CD8-positive, alpha-beta memory T cell (primary cell): ENCODE measurements around the gene GCK. TPM values are rescaled to one million over a fixed set of nuclear protein-coding genes. Genes with fewer than 3 reads are reported as not detected.
A peak's percentile ranks its signal among the peaks of the same experiment; 100 is the strongest.

Experiments
- CTCF ChIA-PET: fragments of 350-600 bp; sonication (Branson Sonifier 250); formaldehyde crosslinking; loops from one replicate; lab custom pipeline; 2021; ENCODE audit warnings: antibody characterized with exemption; lab: Charles Lee
- POLR2A ChIA-PET: fragments of 350-600 bp; sonication (Branson Sonifier 250); formaldehyde crosslinking; loops from one replicate; lab custom pipeline; 2021; ENCODE audit warnings: antibody characterized with exemption; lab: Charles Lee
- DNase-seq, 5 donors: peaks; one replicate each; pipeline versions ENCODE4 v3.0.0 to v3.0.0-alpha.2; 2020 to 2022; ENCODE audit warnings: mixed read lengths in 1 of 5
- H3K27ac ChIP-seq: one replicate; pipeline ENCODE4 v1.7.0; 2013; ENCODE audit warnings: low read depth, mild to moderate bottlenecking, low read length, moderate library complexity
- H3K27me3 ChIP-seq: 2 replicates; pipeline ENCODE4 v1.7.0; 2013; ENCODE audit warnings: low read length, mild to moderate bottlenecking; ENCODE audit not compliant: insufficient read depth, poor library complexity, severe bottlenecking
- H3K36me3 ChIP-seq: 2 replicates; pipeline ENCODE4 v1.7.0; 2013; ENCODE audit warnings: mild to moderate bottlenecking, low read length, moderate library complexity; ENCODE audit not compliant: insufficient read depth
- H3K4me1 ChIP-seq: 2 replicates; pipeline ENCODE4 v1.7.0; 2013; ENCODE audit warnings: mild to moderate bottlenecking, low read length, moderate library complexity; ENCODE audit not compliant: insufficient read depth
- H3K4me3 ChIP-seq: 2 replicates; pipeline ENCODE4 v1.7.0; 2013; ENCODE audit warnings: mild to moderate bottlenecking, low read length
- H3K9me3 ChIP-seq: 2 replicates; pipeline ENCODE4 v1.7.0; 2013; ENCODE audit warnings: mild to moderate bottlenecking, low read length
- H3K27ac Mint-ChIP-seq, 8 donors: one replicate each; pipeline ENCODE4 v1.8.0; 2020 to 2021; ENCODE audit warnings: mixed read lengths in 8 of 8, mild to moderate bottlenecking in 6 of 8, inconsistent platforms in 3 of 8, moderate library complexity in 3 of 8
- H3K27me3 Mint-ChIP-seq, 2 donors: one replicate each; pipeline ENCODE4 v1.8.0; 2020 to 2021; ENCODE audit warnings: mixed read lengths in 2 of 2, mild to moderate bottlenecking in 1 of 2, moderate library complexity in 1 of 2
- H3K36me3 Mint-ChIP-seq, 3 donors: one replicate each; pipeline ENCODE4 v1.8.0; 2020 to 2021; ENCODE audit warnings: mixed read lengths in 3 of 3, inconsistent platforms in 1 of 3, mild to moderate bottlenecking in 1 of 3
- H3K4me1 Mint-ChIP-seq, 3 donors: one replicate each; pipeline ENCODE4 v1.8.0; 2020 to 2021; ENCODE audit warnings: mixed read lengths in 3 of 3, inconsistent platforms in 1 of 3, mild to moderate bottlenecking in 1 of 3
- H3K4me3 Mint-ChIP-seq, 7 donors: one replicate each; pipeline ENCODE4 v1.8.0; 2020 to 2021; ENCODE audit warnings: mixed read lengths in 7 of 7, mild to moderate bottlenecking in 6 of 7, moderate library complexity in 4 of 7, inconsistent platforms in 2 of 7
- H3K9me3 Mint-ChIP-seq, 5 donors: one replicate each; pipeline ENCODE4 v1.8.0; 2020 to 2022; ENCODE audit warnings: mixed read lengths in 5 of 5, mild to moderate bottlenecking in 3 of 5, moderate library complexity in 2 of 5, inconsistent platforms in 1 of 5
- polyA plus RNA-seq: library from polyadenylated mRNA; unstranded; fragments of 300-500 nt; fragmentation: Illumina TruSeq; gene quantifications from one replicate; pipeline ENCODE4 v1.2.3, GENCODE V29; 2021
- total RNA-seq, 2 experiments: library from RNA; stranded (reverse); gene quantifications; one replicate each; pipeline ENCODE4 v1.2.3, GENCODE V29; 2021

GCK gene
- total and polyA plus RNA-seq, 3 experiments from 2014 or later, result 0.46 to 1.8 (median 1.0) TPM

DNA sequence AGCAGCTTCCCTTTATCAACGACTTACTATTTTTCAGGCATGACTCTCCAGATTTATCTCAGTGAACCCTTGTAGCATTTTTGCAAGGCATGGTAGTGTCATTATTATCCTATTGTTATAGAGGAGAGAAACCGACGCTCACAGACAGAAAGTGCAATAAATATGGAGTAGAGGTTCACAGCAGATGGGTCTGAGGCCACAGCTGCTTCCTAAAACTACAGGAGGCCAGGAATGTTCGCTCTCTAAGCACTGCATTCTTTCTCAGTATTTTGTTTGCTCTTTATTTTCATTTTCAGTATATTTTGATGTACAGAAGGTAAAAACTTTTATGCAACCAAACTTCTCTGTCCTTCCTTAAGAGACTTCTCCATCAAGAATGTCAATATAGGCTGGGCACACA is 89.6 kb downstream of the GCK start:
- H3K27ac ChIP-seq, result no peak overlapping the region
- Mint-ChIP-seq H3K36me3 (no peaks in the 10 kb centered on the region), H3K27me3 (peaks cover 16 to 18% of the 10 kb centered on the region in 2 donors), H3K27ac (no peak overlapping the region), H3K4me3 (no peak overlapping the region), H3K4me1 (peaks cover 0 to 3% (median 0%) of the 10 kb centered on the region in 3 donors), H3K9me3 (no peaks in the 10 kb centered on the region)
- H3K9me3 ChIP-seq, result no peaks in the 10 kb centered on the region
- POLR2A ChIA-PET, result no interaction called here
- H3K4me1 ChIP-seq, result no peaks in the 10 kb centered on the region
- DNase-seq, result no peak
- CTCF ChIA-PET, result no interaction called here
- H3K4me3 ChIP-seq, result no peak overlapping the region
- H3K36me3 ChIP-seq, result no peaks in the 10 kb centered on the region
- peaks cover 3% of the 10 kb centered on the region for H3K27me3 ChIP-seq

GRCh38 chr7:44098092-44099068 is 90.9 kb downstream of the GCK start:
- Mint-ChIP-seq H3K4me1 (peaks cover 0 to 2% (median 0%) of the 10 kb centered on the region in 3 donors), H3K27me3 (peaks cover 14 to 16% of the 10 kb centered on the region in 2 donors), H3K4me3 (no peak overlapping the region), H3K36me3 (no peaks in the 10 kb centered on the region), H3K27ac (no peak overlapping the region), H3K9me3 (no peaks in the 10 kb centered on the region)
- ChIA-PET CTCF (no interaction called here), POLR2A (no interaction called here)
- H3K27ac ChIP-seq, result no peak overlapping the region
- H3K4me3 ChIP-seq, result no peak overlapping the region
- H3K9me3 ChIP-seq, result no peaks in the 10 kb centered on the region
- no peaks in the 10 kb centered on the region for H3K27me3 ChIP-seq
- H3K36me3 ChIP-seq, result no peaks in the 10 kb centered on the region
- no peak for DNase-seq
- H3K4me1 ChIP-seq, result no peaks in the 10 kb centered on the region

GRCh38 chr7:44097064-44097932 is 91.9 kb downstream of the GCK start:
- no peaks in the 10 kb centered on the region for H3K36me3 Mint-ChIP-seq
- H3K27ac Mint-ChIP-seq, result no peak overlapping the region
- Histone ChIP-seq H3K4me1 (no peaks in the 10 kb centered on the region), H3K27ac (no peak overlapping the region), H3K36me3 (no peaks in the 10 kb centered on the region), H3K27me3 (no peaks in the 10 kb centered on the region), H3K4me3 (no peak overlapping the region), H3K9me3 (no peaks in the 10 kb centered on the region)
- peaks cover 3 to 9% of the 10 kb centered on the region in 2 donors for H3K27me3 Mint-ChIP-seq
- H3K4me3 Mint-ChIP-seq, result no peak overlapping the region
- ChIA-PET POLR2A (no interaction called here), CTCF (no interaction called here)
- no peaks in the 10 kb centered on the region for H3K4me1 Mint-ChIP-seq
- no peak for DNase-seq
- no peaks in the 10 kb centered on the region for H3K9me3 Mint-ChIP-seq

DNA sequence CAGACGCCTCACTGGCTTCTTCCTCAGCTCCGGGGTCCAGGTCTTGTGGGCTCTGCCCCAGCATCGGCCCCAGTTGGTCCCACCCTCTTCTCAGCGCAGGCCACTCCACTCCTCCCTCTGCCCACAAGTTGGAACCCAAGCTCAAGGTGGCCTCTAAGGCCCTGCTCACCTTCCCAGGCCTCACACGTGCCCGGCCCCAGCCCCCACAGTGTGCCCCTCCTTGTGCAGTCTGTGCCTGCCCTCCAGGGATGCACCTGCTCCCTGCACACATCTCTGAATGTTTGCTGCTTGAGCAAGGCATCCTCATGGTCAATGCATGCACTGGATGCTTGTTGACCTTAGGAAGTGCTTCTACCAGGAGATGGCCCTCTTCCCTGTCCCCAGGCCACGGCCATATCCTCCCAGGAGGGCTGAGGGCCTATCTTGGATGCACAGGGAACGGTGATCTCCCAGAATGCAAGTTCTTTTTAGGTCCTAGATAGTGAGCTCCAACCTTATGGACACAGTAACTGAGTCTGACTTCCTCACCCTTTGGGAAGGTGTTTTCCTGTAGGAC is 92.8 kb downstream of the GCK start:
- Histone ChIP-seq H3K4me3 (no peak overlapping the region), H3K9me3 (no peaks in the 10 kb centered on the region), H3K27me3 (no peaks in the 10 kb centered on the region), H3K4me1 (no peaks in the 10 kb centered on the region), H3K27ac (no peak overlapping the region), H3K36me3 (no peaks in the 10 kb centered on the region)
- Mint-ChIP-seq H3K27me3 (peaks cover 0 to 8% of the 10 kb centered on the region in 2 donors), H3K4me3 (no peak overlapping the region), H3K27ac (no peak overlapping the region), H3K4me1 (no peaks in the 10 kb centered on the region), H3K36me3 (no peaks in the 10 kb centered on the region), H3K9me3 (no peaks in the 10 kb centered on the region)
- ChIA-PET CTCF (no interaction called here), POLR2A (no interaction called here)
- no peak for DNase-seq

DNA sequence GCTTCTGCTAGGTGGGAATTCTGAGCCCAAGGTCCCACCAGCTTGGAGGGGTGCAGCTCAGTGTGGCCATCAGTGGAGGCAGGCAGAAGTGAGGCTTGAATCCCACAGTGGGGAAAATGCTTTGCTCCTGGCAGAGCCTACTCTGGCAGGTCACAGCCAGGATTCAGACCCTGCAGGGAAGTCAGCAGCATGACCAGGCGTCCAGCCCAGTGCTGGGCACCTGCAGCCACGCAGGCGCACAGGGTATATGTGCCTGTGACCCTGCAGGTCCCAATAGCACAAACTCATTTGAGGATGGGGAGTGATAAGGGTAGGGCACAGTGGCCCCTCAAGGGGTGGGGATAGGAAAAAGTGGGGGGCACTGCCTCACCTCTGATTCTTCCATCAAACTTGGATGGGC is 93.5 kb downstream of the GCK start:
- no peak overlapping the region for H3K27ac Mint-ChIP-seq
- H3K4me1 Mint-ChIP-seq, result no peaks in the 10 kb centered on the region
- H3K27ac ChIP-seq, result no peak overlapping the region
- no peak overlapping the region for H3K4me3 Mint-ChIP-seq
- no peak overlapping the region for H3K4me3 ChIP-seq
- no peaks in the 10 kb centered on the region for H3K36me3 ChIP-seq
- no peaks in the 10 kb centered on the region for H3K4me1 ChIP-seq
- H3K36me3 Mint-ChIP-seq, result no peaks in the 10 kb centered on the region
- no peaks in the 10 kb centered on the region for H3K27me3 ChIP-seq
- POLR2A ChIA-PET, result no interaction called here
- no peak for DNase-seq
- no peaks in the 10 kb centered on the region for H3K9me3 ChIP-seq
- peaks cover 2 to 8% of the 10 kb centered on the region in 2 donors for H3K27me3 Mint-ChIP-seq
- CTCF ChIA-PET, result no interaction called here
- H3K9me3 Mint-ChIP-seq, result no peaks in the 10 kb centered on the region

DNA sequence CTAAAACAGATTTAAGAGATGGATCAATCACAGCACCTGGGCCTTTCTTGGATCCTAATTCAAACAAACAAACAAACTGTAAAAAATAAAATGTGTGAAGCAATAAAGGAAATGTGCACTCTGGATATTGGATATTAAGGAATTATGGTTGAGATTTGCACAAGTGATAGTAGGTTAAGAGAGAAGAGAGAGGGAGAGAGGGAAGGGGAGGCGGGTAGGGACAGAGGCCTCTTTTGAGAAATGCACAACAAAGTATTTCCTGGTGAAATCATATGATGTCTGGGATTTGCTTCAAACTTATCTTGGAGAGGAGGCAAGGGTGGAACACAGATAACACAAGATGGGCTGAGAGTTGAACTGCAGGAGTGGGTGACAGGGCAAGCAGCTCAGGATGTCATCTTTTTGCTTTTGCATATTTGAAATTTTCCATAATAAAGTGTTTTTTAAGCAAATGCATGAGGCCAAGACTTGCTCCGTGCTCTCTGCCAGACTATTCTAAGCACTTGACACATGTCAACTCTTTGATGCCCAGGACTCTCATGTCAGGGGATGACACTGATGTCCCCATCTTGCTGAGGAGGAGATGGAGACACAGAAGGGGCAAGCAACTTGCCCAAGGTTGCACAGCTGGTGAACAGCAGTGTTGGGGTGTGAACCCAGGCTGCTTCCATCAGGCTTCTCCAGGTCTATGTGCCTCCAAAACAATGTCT is 94.2 kb downstream of the GCK start:
- Mint-ChIP-seq H3K9me3 (no peaks in the 10 kb centered on the region), H3K27me3 (peaks cover 4 to 8% of the 10 kb centered on the region in 2 donors), H3K27ac (peak overlapping the region in 1 of 8 donors; percentile 64), H3K4me3 (no peak overlapping the region), H3K4me1 (no peaks in the 10 kb centered on the region), H3K36me3 (no peaks in the 10 kb centered on the region)
- Histone ChIP-seq H3K27ac (no peak overlapping the region), H3K4me3 (no peak overlapping the region), H3K9me3 (no peaks in the 10 kb centered on the region), H3K4me1 (no peaks in the 10 kb centered on the region), H3K36me3 (no peaks in the 10 kb centered on the region), H3K27me3 (no peaks in the 10 kb centered on the region)
- CTCF ChIA-PET, result no interaction called here
- POLR2A ChIA-PET, result no interaction called here
- no peak for DNase-seq

GRCh38 chr7:44094365-44094764 is 94.9 kb downstream of the GCK start:
- POLR2A ChIA-PET, result no interaction called here
- CTCF ChIA-PET, result no interaction called here
- Histone ChIP-seq H3K4me3 (no peak overlapping the region), H3K9me3 (no peaks in the 10 kb centered on the region), H3K36me3 (no peaks in the 10 kb centered on the region), H3K4me1 (no peaks in the 10 kb centered on the region), H3K27ac (no peak overlapping the region), H3K27me3 (no peaks in the 10 kb centered on the region)
- Mint-ChIP-seq H3K4me1 (no peaks in the 10 kb centered on the region), H3K4me3 (no peak overlapping the region), H3K9me3 (no peaks in the 10 kb centered on the region), H3K27ac (no peak overlapping the region), H3K27me3 (peaks cover 4 to 5% of the 10 kb centered on the region in 2 donors), H3K36me3 (no peaks in the 10 kb centered on the region)
- no peak for DNase-seq
